Liver (tissue), 9 donors: ENCODE results near the gene EWSR1. TPM values are rescaled to one million over a fixed set of nuclear protein-coding genes. Genes with fewer than 3 reads are reported as not detected.

Experiments
- DNase-seq: peaks from one replicate; pipeline ENCODE4 v3.0.0-alpha.2; 2017; ENCODE audit warnings: low spot score
- H3K27ac ChIP-seq, 2 donors: one replicate each; pipeline ENCODE4 v1.7.0; 2013; ENCODE audit warnings: inconsistent platforms in 2 of 2, low read length in 2 of 2, control low read depth in 1 of 2, low read depth in 1 of 2, mild to moderate bottlenecking in 1 of 2
- H3K27me3 ChIP-seq, 4 donors: one replicate each; pipeline versions ENCODE4 v1.6.1 to v1.7.0; 2013; ENCODE audit warnings: low read length in 3 of 4, inconsistent platforms in 1 of 4, mild to moderate bottlenecking in 1 of 4, moderate library complexity in 1 of 4; ENCODE audit not compliant: control insufficient read depth in 4 of 4, insufficient read depth in 4 of 4
- H3K36me3 ChIP-seq, 4 donors: one replicate each; pipeline versions ENCODE4 v1.6.1 to v1.7.0; 2013; ENCODE audit warnings: low read length in 3 of 4, mild to moderate bottlenecking in 3 of 4, low read depth in 1 of 4, moderate library complexity in 1 of 4; ENCODE audit not compliant: control insufficient read depth in 4 of 4, insufficient read depth in 3 of 4
- H3K4me1 ChIP-seq, 4 donors: one replicate each; pipeline versions ENCODE4 v1.6.1 to v1.7.0; 2013; ENCODE audit warnings: low read length in 3 of 4, mild to moderate bottlenecking in 3 of 4, moderate library complexity in 1 of 4; ENCODE audit not compliant: control insufficient read depth in 4 of 4, insufficient read depth in 4 of 4
- H3K4me3 ChIP-seq, 3 donors: one replicate each; pipeline versions ENCODE4 v1.6.1 to v1.7.0; 2013; ENCODE audit warnings: low read length in 3 of 3, control low read depth in 1 of 3, low read depth in 1 of 3, mild to moderate bottlenecking in 1 of 3
- H3K9ac ChIP-seq, 2 donors: one replicate each; pipeline ENCODE4 v1.7.0; 2013; ENCODE audit warnings: low read length in 2 of 2, mild to moderate bottlenecking in 2 of 2, moderate library complexity in 2 of 2, control low read depth in 1 of 2, low read depth in 1 of 2
- H3K9me3 ChIP-seq, 4 donors: one replicate each; pipeline versions ENCODE4 v1.6.1 to v1.7.0; 2013; ENCODE audit warnings: low read length in 3 of 4; ENCODE audit not compliant: control insufficient read depth in 4 of 4
- ATF3 ChIP-seq: IDR thresholded peaks from 2 replicates; pipeline ENCODE4 v1.6.1; 2016; ENCODE audit warnings: antibody characterized with exemption
- CTCF ChIP-seq: fragments of 150-350 bp; IDR thresholded peaks from 2 replicates; pipeline ENCODE4 v1.5.1; 2017; ENCODE audit warnings: improper control_type of control experiment, low read depth, low read length; ENCODE audit not compliant: missing input control
- FOXA1 ChIP-seq: IDR thresholded peaks from 2 replicates; pipeline ENCODE4 v1.6.1; 2016; ENCODE audit warnings: antibody characterized with exemption
- FOXA2 ChIP-seq: IDR thresholded peaks from 2 replicates; pipeline ENCODE4 v1.6.1; 2016; ENCODE audit warnings: antibody characterized with exemption
- HNF4G ChIP-seq: IDR thresholded peaks from 2 replicates; pipeline ENCODE4 v1.6.1; 2016; ENCODE audit warnings: antibody characterized with exemption
- MAX ChIP-seq: IDR thresholded peaks from 2 replicates; pipeline ENCODE4 v1.6.1; 2016; ENCODE audit warnings: antibody characterized with exemption
- NR2F2 ChIP-seq: IDR thresholded peaks from 2 replicates; pipeline ENCODE4 v1.6.1; 2016; ENCODE audit warnings: antibody characterized with exemption
- RAD21 ChIP-seq, 2 donors: IDR thresholded peaks; 2 replicates each; pipeline ENCODE4 v1.6.1; 2016; ENCODE audit warnings: antibody characterized with exemption in 2 of 2, mild to moderate bottlenecking in 2 of 2
- REST ChIP-seq: IDR thresholded peaks from 2 replicates; pipeline ENCODE4 v1.6.1; 2016; ENCODE audit warnings: antibody characterized with exemption, mild to moderate bottlenecking
- RXRA ChIP-seq, 2 donors: IDR thresholded peaks; 2 replicates each; pipeline ENCODE4 v1.6.1; 2017 to 2018; ENCODE audit warnings: antibody characterized with exemption in 2 of 2, mild to moderate bottlenecking in 1 of 2
- SP1 ChIP-seq: IDR thresholded peaks from 2 replicates; pipeline ENCODE4 v1.6.1; 2018; ENCODE audit warnings: antibody characterized with exemption, mild to moderate bottlenecking
- ZBTB33 ChIP-seq: IDR thresholded peaks from 2 replicates; pipeline ENCODE4 v1.6.1; 2016; ENCODE audit warnings: antibody characterized with exemption
- WGBS: extraction: QIAGEN DNeasy Blood & Tissue Kit; methylation state at CpG from one replicate; pipeline ENCODE4 v1.1.7; 2013; 5-methylcytosine and 5-hydroxymethylcytosine counted together
- polyA plus RNA-seq, 2 donors: library from polyadenylated mRNA; stranded (reverse) in 1 of 2; unstranded in 1 of 2; fragments of 200-250 nt in 1 of 2; fragments of >200 nt in 1 of 2; fragmentation: Nextera tagmentation in 1 of 2; extraction: Ambion mirVana in 1 of 2; gene quantifications; one replicate each; pipeline versions ENCODE4 v1.2.1 to v1.2.3, GENCODE V29; 2013 to 2015
- total RNA-seq, 2 donors: library from RNA; depleted of rRNA; stranded (reverse); fragments of >200 nt; gene quantifications; one replicate each; pipeline ENCODE4 v1.2.3, GENCODE V29; 2014
- donor health status: healthy.
- donor health status: healthy.
- donor health status: healthy.
- donor health status: healthy.
- donor health status: healthy.

Gene EWSR1
- total and polyA plus RNA-seq, 4 donors, result 64.8 to 134 (median 78.3) TPM

GRCh38 chr22:29313126-29313575, 45.1 kb downstream of the EWSR1 start:
- Histone ChIP-seq H3K27ac (no peak overlapping the region), H3K9me3 (no peaks in the 10 kb centered on the region), H3K4me3 (no peak overlapping the region), H3K27me3 (peaks cover 0 to 4% (median 0%) of the 10 kb centered on the region in 4 donors), H3K9ac (no peak overlapping the region), H3K4me1 (peaks cover 9 to 48% (median 19%) of the 10 kb centered on the region in 4 donors), H3K36me3 (no peaks in the 10 kb centered on the region)
- WGBS, result 26% methylated on average over 44 of the region's 44 CpGs
- DNase-seq, result no peak
- no peak for TF ChIP-seq FOXA2
- no peak for TF ChIP-seq RXRA (IDR thresholded peaks at IDR 0.05)
- TF ChIP-seq SP1, result no peak
- TF ChIP-seq ATF3, result no peak
- TF ChIP-seq HNF4G, result no peak
- no peak for TF ChIP-seq MAX
- peak in 1 of 2 donors; percentile 52 for TF ChIP-seq RAD21 (IDR thresholded peaks at IDR 0.05)
- peak; percentile 48 for TF ChIP-seq CTCF
- TF ChIP-seq REST, result no peak
- no peak for TF ChIP-seq FOXA1
- no peak for TF ChIP-seq ZBTB33

GRCh38 chr22:29313576-29314466, 45.8 kb downstream of the EWSR1 start:
- WGBS, result 23% methylated on average over 51 of the region's 51 CpGs
- no peak for TF ChIP-seq NR2F2
- no peak for TF ChIP-seq MAX
- TF ChIP-seq REST, result no peak
- Histone ChIP-seq H3K4me1 (peaks cover 9 to 41% (median 17%) of the 10 kb centered on the region in 4 donors), H3K27me3 (peaks cover 0 to 4% (median 0%) of the 10 kb centered on the region in 4 donors), H3K27ac (no peak overlapping the region), H3K36me3 (no peaks in the 10 kb centered on the region), H3K4me3 (no peak overlapping the region), H3K9me3 (no peaks in the 10 kb centered on the region), H3K9ac (no peak overlapping the region)
- DNase-seq, result no peak
